Astrocyte (in vitro differentiated cells and primary cell): ENCODE results near the gene TIMELESS.

Experiments used
- EZH2 ChIP-seq: IDR thresholded peaks from 2 replicates; pipeline ENCODE4 v1.6.1; 2012; ENCODE audit warnings: mild to moderate bottlenecking, low read length, inconsistent platforms; ENCODE audit not compliant: insufficient read depth
- TF ChIP-seq, protein P1 (sequence below): IDR thresholded peaks from 2 replicates; pipeline ENCODE4 v1.5.1; 2011; ENCODE audit warnings: low read depth, mild to moderate bottlenecking, inconsistent platforms, low read length, moderate library complexity; ENCODE audit not compliant: insufficient read depth

DNA sequence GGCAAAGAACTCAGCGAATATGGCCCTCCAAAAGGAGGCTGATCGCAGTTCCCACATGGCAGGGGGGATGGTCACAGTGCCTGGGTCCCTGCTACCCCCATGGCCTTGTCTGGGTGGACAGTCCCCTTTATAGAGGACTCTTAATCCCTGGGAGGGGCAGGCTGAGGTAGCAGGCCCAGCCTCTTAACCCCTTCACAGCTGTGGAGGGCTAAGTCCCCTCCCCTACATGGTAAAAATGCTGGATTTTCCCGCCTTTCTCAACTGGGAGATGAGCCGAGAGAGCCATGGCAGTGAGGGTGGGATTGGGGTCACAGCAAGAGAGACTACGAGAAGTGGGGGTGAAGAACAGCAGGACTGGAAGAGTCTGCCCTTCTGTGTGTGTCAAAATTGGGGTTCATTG is 5.3 kb upstream of the TIMELESS start, which contains the start of gene MIP:
- TF ChIP-seq, protein P1, sequence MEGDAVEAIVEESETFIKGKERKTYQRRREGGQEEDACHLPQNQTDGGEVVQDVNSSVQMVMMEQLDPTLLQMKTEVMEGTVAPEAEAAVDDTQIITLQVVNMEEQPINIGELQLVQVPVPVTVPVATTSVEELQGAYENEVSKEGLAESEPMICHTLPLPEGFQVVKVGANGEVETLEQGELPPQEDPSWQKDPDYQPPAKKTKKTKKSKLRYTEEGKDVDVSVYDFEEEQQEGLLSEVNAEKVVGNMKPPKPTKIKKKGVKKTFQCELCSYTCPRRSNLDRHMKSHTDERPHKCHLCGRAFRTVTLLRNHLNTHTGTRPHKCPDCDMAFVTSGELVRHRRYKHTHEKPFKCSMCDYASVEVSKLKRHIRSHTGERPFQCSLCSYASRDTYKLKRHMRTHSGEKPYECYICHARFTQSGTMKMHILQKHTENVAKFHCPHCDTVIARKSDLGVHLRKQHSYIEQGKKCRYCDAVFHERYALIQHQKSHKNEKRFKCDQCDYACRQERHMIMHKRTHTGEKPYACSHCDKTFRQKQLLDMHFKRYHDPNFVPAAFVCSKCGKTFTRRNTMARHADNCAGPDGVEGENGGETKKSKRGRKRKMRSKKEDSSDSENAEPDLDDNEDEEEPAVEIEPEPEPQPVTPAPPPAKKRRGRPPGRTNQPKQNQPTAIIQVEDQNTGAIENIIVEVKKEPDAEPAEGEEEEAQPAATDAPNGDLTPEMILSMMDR, result no peak
- TF ChIP-seq EZH2, result no peak
